HL-60 (cell line): ENCODE measurements around the gene LRATD1.

Experiments
- DNase-seq, 2 experiments: peaks; one replicate each; pipeline ENCODE4 v3.0.0-alpha.2; 2010 to 2020; ENCODE audit warnings: low read depth in 1 of 2, low spot score in 1 of 2
- H3K27ac ChIP-seq: fragments of 250-450 bp; sonication (Bioruptor Pico); replicated peaks from 2 replicates; pipeline ENCODE4 v1.5.1; 2020; ENCODE audit warnings: mild to moderate bottlenecking, moderate library complexity
- H3K27me3 ChIP-seq: fragments of 250-450 bp; sonication (Bioruptor Pico); 2 replicates; pipeline ENCODE4 v1.5.1; 2021; ENCODE audit warnings: mild to moderate bottlenecking, moderate library complexity; ENCODE audit not compliant: insufficient read depth, poor library complexity, severe bottlenecking
- H3K4me3 ChIP-seq: replicated peaks from 2 replicates; pipeline ENCODE4 v1.5.1; 2011; ENCODE audit warnings: mild to moderate bottlenecking, control low read depth, low read length; ENCODE audit not compliant: insufficient read depth
- CTCF ChIP-seq: IDR thresholded peaks from one replicate; pipeline ENCODE4 v1.5.1; 2011; ENCODE audit warnings: low read length, control low read depth, inconsistent platforms; ENCODE audit not compliant: insufficient read depth
- GABPA ChIP-seq: IDR thresholded peaks from 2 replicates; pipeline ENCODE4 v1.6.1; 2012; ENCODE audit warnings: low read depth
- POLR2AphosphoS5 ChIP-seq: IDR thresholded peaks from 2 replicates; pipeline ENCODE4 v1.6.1; 2012; ENCODE audit warnings: low read depth
- SPI1 ChIP-seq: IDR thresholded peaks from 2 replicates; pipeline ENCODE4 v1.6.1; 2012; ENCODE audit warnings: low read depth, mild to moderate bottlenecking, borderline replicate concordance
- TF ChIP-seq, protein P1 (sequence below): IDR thresholded peaks from 2 replicates; pipeline ENCODE4 v1.6.1; 2012; ENCODE audit warnings: low read depth; ENCODE audit not compliant: insufficient replicate concordance

LRATD1 gene

DNA sequence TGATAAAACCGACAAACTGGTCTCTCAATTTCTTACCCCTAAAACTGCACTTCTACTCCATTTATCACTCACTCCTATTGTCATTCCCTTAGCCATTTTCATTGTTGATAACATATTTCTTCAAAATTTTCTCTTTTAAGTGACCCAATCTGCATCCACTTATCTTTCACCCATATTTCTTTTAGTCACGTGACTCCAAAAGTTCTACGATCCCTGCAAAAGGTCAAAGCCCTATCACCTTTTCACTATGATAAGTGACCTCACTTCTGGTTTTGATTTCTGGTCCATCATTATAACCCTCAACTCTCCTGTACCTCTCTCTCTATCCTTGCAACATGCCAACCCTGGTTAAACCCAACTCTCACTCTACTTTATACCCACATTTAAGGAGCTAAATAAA is 49.1 kb downstream of the LRATD1 start:
- H3K27me3 ChIP-seq: no peaks in the 10 kb centered on the region
- H3K4me3 ChIP-seq: no peak overlapping the region
- no peak overlapping the region for H3K27ac ChIP-seq
- TF ChIP-seq CTCF (no peak), GABPA (no peak), SPI1 (no peak), POLR2AphosphoS5 (no peak)
- TF ChIP-seq, protein P1, sequence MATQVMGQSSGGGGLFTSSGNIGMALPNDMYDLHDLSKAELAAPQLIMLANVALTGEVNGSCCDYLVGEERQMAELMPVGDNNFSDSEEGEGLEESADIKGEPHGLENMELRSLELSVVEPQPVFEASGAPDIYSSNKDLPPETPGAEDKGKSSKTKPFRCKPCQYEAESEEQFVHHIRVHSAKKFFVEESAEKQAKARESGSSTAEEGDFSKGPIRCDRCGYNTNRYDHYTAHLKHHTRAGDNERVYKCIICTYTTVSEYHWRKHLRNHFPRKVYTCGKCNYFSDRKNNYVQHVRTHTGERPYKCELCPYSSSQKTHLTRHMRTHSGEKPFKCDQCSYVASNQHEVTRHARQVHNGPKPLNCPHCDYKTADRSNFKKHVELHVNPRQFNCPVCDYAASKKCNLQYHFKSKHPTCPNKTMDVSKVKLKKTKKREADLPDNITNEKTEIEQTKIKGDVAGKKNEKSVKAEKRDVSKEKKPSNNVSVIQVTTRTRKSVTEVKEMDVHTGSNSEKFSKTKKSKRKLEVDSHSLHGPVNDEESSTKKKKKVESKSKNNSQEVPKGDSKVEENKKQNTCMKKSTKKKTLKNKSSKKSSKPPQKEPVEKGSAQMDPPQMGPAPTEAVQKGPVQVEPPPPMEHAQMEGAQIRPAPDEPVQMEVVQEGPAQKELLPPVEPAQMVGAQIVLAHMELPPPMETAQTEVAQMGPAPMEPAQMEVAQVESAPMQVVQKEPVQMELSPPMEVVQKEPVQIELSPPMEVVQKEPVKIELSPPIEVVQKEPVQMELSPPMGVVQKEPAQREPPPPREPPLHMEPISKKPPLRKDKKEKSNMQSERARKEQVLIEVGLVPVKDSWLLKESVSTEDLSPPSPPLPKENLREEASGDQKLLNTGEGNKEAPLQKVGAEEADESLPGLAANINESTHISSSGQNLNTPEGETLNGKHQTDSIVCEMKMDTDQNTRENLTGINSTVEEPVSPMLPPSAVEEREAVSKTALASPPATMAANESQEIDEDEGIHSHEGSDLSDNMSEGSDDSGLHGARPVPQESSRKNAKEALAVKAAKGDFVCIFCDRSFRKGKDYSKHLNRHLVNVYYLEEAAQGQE: no peak
- no peak for DNase-seq
